ENCODE results near the gene KLHL26.
A peak's percentile ranks its signal among the peaks of the same experiment; 100 is the strongest.
"Not testable (repeated sequence)": the region's sequence is repeated elsewhere in the genome, so short reads cannot be mapped to it uniquely, and the experiment has no call there.

The KLHL26 gene

GRCh38 chr19:18636969-18637629 lies at the start of gene KLHL26:
Gene KLHL26, plus strand, starts transcription at chr19:18637028. Its CDS starts 27 bp downstream, at chr19:18637055.
- no peak for DNase-seq

GRCh38 chr19:18587561-18587960 lies 49.3 kb upstream of the KLHL26 start:
- no peak for DNase-seq

GRCh38 chr19:18587962-18588610 lies 48.7 kb upstream of the KLHL26 start:
- DNase-seq, result no peak

GRCh38 chr19:18588611-18589379 lies 48.0 kb upstream of the KLHL26 start, which contains the start of gene REX1BD:
Gene REX1BD, plus strand, starts transcription at chr19:18588798. Its CDS starts 4 bp downstream, at chr19:18588802.
- peak; percentile 91 for DNase-seq

DNA sequence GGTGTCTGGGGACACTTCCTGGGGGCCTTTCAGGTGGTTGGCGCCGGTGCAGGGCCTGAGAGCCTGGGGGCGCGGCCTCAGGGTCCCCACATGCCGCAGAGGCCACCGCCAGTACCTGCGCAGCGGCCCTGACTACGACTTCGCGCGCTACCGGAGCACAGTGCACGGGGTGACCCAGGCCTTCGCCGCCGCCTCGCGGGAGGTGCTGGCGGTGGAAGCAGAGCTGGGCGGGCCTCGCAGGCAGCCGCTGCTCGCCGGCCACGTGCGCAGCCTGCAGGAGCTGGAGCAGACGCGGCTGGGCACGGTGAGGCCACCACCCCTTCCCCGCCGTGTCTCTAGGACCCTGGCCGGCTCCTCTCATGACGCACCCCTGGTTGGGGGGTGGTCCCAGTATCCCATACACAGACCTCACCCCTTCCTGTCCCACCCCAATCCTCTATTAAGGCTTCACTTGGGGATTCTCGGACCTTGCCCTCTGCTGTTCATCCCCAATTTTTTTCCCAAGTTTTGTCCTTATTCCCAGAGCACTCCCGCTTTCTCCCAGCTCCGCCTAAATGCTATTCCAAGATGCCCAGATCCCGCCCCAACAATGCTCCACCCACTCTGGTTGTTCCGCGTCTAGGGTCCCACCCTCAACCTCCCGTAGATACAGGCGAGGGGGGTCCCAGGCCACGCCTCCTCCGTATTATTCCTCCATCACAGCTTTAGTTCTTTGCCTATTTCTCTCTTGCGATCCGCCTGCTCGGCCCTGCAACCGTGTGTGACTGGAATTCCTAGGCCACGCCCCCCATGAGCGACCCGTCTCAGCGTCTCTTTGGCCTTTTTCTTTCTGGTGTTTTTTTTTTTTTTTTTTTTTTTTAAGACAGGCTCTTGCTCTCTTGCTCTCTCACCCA lies 47.2 kb upstream of the KLHL26 start:
- no peak for DNase-seq

DNA sequence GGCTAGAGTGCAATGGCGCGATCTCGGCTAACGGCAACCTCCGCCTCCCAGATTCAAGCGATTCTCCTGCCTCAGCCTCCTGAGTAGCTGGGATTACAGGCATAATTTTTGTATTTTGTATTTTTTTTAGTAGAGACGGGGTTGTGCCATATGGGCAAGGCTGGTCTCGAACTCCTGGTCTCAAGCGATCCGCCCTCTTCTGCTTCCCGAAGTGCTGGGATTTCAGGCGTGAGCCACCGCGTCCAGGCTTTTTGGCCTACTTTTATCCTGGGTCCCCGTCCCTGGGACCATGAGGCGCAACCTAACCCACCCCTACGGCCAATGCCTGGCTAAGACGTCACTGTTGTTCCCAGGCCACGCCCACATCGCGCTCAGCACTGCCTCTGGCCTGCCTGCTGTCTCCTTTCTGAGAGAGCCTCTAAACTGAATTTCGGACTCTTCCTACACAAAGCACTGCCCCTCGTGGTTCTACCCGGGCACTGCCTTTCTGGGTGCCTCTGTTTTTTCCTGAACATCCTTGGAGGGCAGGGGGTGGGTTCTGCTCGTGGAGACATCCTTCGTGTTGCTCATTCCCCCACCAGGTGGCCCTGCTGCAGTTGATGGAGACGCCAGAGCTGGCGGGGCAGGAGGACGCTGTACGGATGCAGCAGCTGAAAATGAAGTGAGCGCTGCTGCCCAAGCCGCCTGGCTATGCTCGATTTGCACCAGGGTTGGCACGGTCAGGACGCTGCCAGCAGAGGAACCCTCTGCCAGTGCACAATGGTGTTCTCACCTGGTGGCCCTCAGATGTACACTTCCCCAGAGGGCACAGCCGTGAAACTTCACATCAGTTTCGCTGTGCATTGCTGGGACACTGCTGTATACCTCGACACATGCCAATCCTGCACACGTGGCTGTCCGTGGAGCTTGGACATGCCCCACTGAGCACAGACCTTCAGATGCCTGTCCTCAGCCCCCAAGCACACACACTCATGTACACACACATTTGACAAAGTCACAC lies 46.3 kb upstream of the KLHL26 start:
- no peak for DNase-seq

DNA sequence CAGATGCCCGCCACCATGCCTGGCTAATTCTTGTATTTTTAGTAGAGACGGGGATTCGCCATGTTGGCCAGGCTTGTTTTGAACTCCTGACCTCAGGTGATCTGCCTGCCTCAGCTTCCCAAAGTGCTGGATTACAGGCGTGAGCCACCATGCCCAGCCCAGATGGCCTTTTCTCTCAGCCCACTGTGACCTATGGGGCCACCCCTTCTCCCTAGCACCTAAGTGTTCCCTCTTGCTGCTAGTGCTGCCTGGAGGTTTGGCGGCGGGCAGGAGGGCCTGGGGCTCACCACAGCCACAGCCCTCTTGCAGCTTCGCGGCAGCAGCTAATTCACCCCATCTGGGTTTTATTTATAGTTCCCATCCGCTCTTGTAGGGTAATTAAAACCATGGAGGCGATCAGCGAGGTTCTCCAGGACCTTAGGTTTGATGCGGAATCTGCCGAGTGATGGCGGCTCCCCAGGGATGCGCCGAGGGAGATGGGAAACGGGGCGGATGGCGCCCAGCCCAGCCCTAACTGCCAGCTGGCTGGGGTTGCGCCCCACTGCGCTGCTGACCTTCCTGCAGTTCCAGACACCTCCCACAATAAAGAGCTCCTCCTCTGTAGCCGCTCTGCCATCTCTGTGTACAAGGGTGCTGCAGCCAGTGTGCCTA lies 45.0 kb upstream of the KLHL26 start:
- DNase-seq, result no peak

DNA sequence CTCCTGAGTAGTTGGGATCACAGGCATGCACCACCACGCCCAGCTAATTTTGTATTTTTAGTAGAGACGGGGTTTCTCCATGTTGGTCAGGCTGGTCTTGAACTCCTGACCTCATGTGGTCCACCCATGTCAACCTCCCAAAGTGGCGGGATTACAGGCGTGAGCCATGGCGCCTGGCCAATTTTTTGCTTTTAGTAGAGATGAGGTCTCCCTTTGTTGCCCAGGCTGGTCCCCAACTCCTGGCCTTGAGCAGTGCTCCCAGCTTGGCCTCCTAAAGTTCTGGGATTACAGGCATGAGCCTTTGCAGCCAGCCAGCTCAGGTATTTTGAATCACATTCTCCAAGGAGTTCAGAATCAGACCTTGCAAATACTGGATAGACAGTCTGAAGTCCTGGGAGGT lies 44.1 kb upstream of the KLHL26 start:
- DNase-seq, result not testable (repeated sequence)

GRCh38 chr19:18593367-18594095 lies 43.3 kb upstream of the KLHL26 start:
- no peak for DNase-seq

DNA sequence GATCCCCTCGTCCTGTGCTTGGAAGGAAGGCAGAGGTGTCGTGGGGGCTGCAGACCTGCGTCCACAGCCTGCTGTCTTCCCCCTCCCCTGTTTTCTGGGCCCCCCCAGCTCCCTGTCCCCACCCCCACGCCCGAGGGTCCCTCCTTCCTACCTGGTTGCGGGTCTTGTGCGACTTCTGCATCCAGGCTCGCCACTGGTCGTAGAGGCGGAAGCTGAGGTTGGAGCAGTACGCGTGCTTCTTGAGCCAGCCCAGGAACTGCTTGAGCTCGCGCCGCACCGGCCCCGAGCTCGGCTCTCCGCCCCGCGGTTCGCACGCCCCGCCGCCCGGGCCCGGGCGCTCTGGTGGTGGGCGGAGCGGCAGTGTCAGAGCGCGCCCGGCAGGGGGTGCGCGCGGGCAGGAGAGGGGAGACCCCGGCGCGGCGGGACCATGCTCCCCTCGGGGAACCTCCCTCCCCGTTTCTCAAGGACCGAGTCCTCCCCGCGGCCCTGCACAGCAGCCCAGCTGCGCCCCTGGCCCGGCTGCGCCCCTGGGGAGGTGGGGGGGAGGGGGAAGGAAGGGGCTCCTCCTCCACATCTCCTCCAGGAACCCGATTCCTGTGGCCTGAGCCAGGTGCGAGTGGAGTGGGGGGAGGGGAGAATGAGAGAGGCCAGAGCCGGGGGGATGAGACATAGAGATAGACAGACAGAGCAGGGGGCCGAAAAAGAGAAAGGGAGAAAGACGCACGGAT lies 42.6 kb upstream of the KLHL26 start:
- peak; percentile 75 for DNase-seq

DNA sequence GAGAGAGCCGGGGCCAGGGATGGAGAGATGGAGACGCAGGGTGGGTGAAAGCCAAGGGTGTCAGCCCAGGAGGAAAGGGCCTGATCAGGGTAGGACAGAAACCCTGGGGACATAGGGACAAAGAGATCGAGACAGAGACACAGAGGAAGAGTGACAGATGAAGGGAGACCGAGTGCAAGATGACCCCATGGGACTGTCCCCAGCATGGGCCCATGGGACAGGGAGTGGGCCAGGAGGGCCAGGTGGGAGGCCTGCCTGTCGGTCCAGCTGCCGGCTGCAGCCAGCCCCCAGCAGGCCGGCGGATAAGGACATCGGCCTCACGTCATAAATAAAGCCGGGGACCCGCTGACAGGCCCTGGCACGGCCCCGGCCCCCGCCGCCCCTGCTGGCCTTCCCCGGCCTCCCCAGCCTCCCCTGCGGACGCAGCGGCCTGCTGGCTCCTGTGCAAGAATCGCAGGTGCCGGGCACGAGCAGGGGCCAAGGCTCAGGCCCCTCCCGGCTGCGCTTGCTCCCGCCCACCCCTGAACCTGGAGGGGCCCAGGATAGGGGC lies 41.9 kb upstream of the KLHL26 start:
- DNase-seq, result no peak

DNA sequence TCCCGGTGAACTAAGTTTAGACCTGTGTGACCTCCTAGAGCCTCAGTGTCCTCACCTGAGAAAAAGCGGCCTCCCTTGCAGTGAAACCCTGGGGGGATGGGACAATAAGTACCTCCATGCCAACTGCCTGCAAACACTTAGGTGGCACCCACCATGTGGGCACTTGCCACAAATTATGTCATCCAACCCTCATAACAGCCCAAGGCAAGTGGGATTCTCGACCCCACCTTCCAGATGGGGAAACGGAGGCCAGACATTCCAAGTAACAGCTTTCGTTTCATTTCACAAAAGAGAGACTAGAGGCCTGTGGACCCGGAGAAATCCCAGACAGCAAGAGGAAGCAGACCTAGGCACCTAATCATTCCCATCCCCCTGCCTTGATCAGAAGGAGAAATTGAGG lies 41.4 kb upstream of the KLHL26 start:
- DNase-seq, result no peak

GRCh38 chr19:18596752-18597157 lies 40.1 kb upstream of the KLHL26 start:
- no peak for DNase-seq

DNA sequence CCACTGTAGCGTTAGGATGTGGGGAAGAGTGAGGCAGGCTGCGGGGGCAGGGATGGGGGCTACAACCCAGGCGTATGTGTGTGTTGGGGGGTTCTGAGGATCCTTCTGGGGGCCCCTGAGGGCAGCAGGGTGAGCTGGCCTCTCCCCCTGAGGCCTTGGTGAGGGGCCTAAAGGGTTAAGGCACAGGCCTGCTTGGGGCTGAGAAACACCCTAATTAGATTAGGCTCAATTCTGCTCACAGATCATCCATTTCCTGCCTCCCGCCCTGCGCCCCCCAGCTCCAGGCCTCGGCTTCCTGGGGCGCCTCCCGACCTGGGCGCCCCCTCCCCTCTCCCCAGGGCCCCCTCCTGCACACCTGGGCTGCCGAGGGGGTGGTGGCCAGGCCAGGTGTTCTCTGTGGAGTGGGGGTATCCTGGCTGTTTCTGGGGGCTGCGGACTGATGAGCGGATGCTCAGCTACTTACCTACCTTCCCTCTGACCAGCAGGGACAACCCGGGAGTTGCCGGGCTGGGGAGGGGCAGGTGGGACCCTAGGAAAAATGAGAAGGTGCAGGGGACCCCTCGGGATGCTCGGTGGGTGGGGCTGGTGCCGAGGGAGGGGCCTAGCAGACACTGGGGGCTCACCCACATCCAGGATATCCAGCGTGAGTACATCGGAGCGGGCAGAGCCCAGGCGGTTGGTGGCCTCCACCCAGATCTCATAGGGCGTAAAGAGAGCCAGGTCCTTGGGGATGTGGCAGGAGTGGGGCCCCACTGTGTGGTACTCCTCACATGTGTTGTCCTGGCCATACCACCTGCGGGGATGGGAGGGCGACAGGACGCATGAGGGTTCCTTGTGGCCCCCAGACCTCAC lies 38.8 kb upstream of the KLHL26 start:
- no peak for DNase-seq

DNA sequence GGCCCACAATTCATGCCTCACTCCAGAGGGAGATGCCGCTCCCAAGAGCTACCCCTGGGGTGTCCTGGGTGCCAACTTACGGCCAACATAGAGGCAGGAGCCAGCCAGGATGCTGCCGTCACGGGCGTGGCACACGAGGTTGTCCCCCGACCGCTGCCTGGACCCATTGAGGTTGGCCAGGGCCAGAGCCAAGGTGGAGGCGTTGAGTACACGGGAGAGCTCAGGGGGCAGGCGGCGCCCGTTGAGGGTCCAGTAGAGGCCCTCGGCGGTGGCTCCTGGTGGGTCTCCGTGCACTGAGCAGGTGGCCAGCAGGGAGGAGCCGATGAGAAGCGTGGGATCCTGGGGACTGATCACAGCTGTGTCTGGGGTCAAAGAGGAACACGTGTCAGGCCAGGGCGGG lies 37.3 kb upstream of the KLHL26 start:
- DNase-seq, result no peak

DNA sequence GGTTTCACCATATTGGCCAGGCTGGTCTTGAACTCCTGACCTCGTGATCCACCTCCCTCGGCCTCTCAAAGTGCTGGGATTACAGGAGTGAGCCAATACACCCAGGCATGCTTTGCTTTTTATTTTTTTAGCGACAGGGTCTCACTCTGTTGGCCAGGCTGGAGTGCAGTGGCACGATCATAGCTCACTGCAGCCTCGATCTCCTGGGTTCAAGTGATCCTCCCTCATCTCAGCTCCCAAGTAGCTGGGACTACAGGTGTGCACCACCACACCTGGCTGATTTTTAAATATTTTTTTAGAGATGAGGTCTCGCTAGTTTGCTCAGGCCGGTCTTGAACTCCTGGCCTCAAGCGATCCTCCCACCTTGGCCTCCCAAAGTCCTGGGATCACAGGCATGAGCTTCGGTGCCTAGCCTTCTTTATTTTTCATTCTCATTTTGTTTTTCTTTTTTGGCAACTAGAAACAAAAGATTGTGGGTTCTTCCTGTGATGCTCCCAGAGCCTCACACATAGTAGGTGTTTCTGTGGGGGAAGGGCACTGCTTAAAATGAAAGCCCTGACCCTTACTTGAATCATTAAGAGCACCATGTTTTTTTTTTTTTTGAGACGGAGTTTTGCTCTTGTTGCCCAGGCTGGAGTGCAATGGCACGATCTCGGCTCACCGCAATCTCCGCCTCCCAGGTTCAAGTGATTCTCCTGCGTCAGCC lies 36.0 kb upstream of the KLHL26 start:
- DNase-seq, result not testable (repeated sequence)

DNA sequence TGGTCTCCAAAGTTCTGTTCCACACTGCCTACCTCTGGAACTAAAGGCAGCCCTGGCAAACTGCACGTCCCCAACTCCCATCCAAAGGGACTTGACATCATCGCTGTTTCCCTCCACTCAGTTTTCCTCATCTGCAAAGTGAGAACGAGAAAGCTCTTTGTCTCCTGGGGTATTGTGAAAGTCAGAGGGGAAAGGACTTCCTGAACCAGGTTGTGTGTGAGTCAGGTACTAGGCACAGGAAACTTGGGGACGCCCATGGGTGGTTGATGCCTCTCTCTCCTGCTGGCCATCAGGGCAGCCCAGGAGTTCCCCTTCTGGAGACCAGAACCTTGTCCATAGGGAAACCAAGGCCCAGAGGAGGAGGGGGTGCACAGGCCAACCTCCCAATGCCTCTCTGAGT lies 35.0 kb upstream of the KLHL26 start:
- no peak for DNase-seq

Measured in stimulated activated CD4-positive, alpha-beta T cell treated with anti-CD3 and anti-CD28 coated beads, Interleukin-12 subunit alpha, Interleukin-12 subunit beta, amount 100 ng/mL, for 4 hours (primary cell).